ENCODE results near the gene ZNF536. TPM values are rescaled to one million over a fixed set of nuclear protein-coding genes. Genes with fewer than 3 reads are reported as not detected.

Gene ZNF536
- total RNA-seq, 2 donors from 2014 or later = not detected

GRCh38 chr19:30423481-30423880, 51.3 kb downstream of the ZNF536 start:
- H3K4me1 Mint-ChIP-seq = no peaks in the 10 kb centered on the region
- no peaks in the 10 kb centered on the region for H3K36me3 Mint-ChIP-seq (ENCODE audit: low read depth)
- H3K27me3 Mint-ChIP-seq = peaks cover 23% of the 10 kb centered on the region
- H3K9me3 Mint-ChIP-seq = no peaks in the 10 kb centered on the region
- no peak for ATAC-seq (replicated peaks)
- no peak overlapping the region for H3K4me3 Mint-ChIP-seq
- no peak overlapping the region for H3K27ac Mint-ChIP-seq

- H3K4me1 Mint-ChIP-seq = no peaks in the 10 kb centered on the region
- ATAC-seq (replicated peaks) = no peak
- H3K9me3 Mint-ChIP-seq = no peaks in the 10 kb centered on the region
- peaks cover 10% of the 10 kb centered on the region for H3K27me3 Mint-ChIP-seq
- H3K27ac Mint-ChIP-seq = no peak overlapping the region
- H3K4me3 Mint-ChIP-seq = no peak overlapping the region
- H3K36me3 Mint-ChIP-seq (ENCODE audit: low read depth) = no peaks in the 10 kb centered on the region
Measured at GRCh38 chr19:30425885-30426838, 54.0 kb downstream of the ZNF536 start.

- H3K4me1 Mint-ChIP-seq = no peaks in the 10 kb centered on the region
- no peak overlapping the region for H3K4me3 Mint-ChIP-seq
- no peak for ATAC-seq (replicated peaks)
- no peak overlapping the region for H3K27ac Mint-ChIP-seq
- H3K36me3 Mint-ChIP-seq (ENCODE audit: low read depth) = no peaks in the 10 kb centered on the region
- no peaks in the 10 kb centered on the region for H3K9me3 Mint-ChIP-seq
- peaks cover 10% of the 10 kb centered on the region for H3K27me3 Mint-ChIP-seq
Measured at GRCh38 chr19:30426864-30427263, 54.7 kb downstream of the ZNF536 start.

- H3K27me3 Mint-ChIP-seq = peaks cover 6% of the 10 kb centered on the region
- H3K9me3 Mint-ChIP-seq = no peaks in the 10 kb centered on the region
- H3K27ac Mint-ChIP-seq = no peak overlapping the region
- H3K4me1 Mint-ChIP-seq = no peaks in the 10 kb centered on the region
- ATAC-seq (replicated peaks) = no peak
- H3K36me3 Mint-ChIP-seq (ENCODE audit: low read depth) = no peaks in the 10 kb centered on the region
- no peak overlapping the region for H3K4me3 Mint-ChIP-seq
Measured at GRCh38 chr19:30428092-30428680, 56.0 kb downstream of the ZNF536 start.

GRCh38 chr19:30428844-30429243, 56.7 kb downstream of the ZNF536 start:
- H3K36me3 Mint-ChIP-seq (ENCODE audit: low read depth) = no peaks in the 10 kb centered on the region

GRCh38 chr19:30430206-30430734, 58.1 kb downstream of the ZNF536 start:
- Mint-ChIP-seq H3K36me3 (ENCODE audit: low read depth) (no peaks in the 10 kb centered on the region), H3K4me1 (no peaks in the 10 kb centered on the region), H3K27ac (no peak overlapping the region), H3K27me3 (peaks cover 6% of the 10 kb centered on the region), H3K4me3 (no peak overlapping the region), H3K9me3 (no peaks in the 10 kb centered on the region)
- ATAC-seq (replicated peaks) = no peak

More at GRCh38 chr19:30428844-30429243, 56.7 kb downstream of the ZNF536 start:
- H3K4me1 Mint-ChIP-seq = no peaks in the 10 kb centered on the region
- no peak overlapping the region for H3K27ac Mint-ChIP-seq
- no peak for ATAC-seq (replicated peaks)
- H3K4me3 Mint-ChIP-seq = no peak overlapping the region
- peaks cover 6% of the 10 kb centered on the region for H3K27me3 Mint-ChIP-seq
- no peaks in the 10 kb centered on the region for H3K9me3 Mint-ChIP-seq

GRCh38 chr19:30431591-30431990, 59.4 kb downstream of the ZNF536 start:
- Mint-ChIP-seq H3K4me1 (no peaks in the 10 kb centered on the region), H3K4me3 (no peak overlapping the region), H3K36me3 (ENCODE audit: low read depth) (no peaks in the 10 kb centered on the region), H3K9me3 (no peaks in the 10 kb centered on the region), H3K27ac (no peak overlapping the region), H3K27me3 (peaks cover 6% of the 10 kb centered on the region)
- no peak for ATAC-seq (replicated peaks)

- no peaks in the 10 kb centered on the region for H3K36me3 Mint-ChIP-seq (ENCODE audit: low read depth)
Measured at GRCh38 chr19:30434797-30435594, 62.8 kb downstream of the ZNF536 start.

GRCh38 chr19:30437869-30438268, 65.7 kb downstream of the ZNF536 start:
- H3K27me3 Mint-ChIP-seq = peaks cover 5% of the 10 kb centered on the region
- no peaks in the 10 kb centered on the region for H3K4me1 Mint-ChIP-seq
- no peak for ATAC-seq (replicated peaks)
- no peaks in the 10 kb centered on the region for H3K36me3 Mint-ChIP-seq (ENCODE audit: low read depth)
- H3K4me3 Mint-ChIP-seq = no peak overlapping the region
- H3K9me3 Mint-ChIP-seq = peaks cover 4% of the 10 kb centered on the region
- no peak overlapping the region for H3K27ac Mint-ChIP-seq

More at GRCh38 chr19:30434797-30435594, 62.8 kb downstream of the ZNF536 start:
- Mint-ChIP-seq H3K27ac (no peak overlapping the region), H3K4me1 (no peaks in the 10 kb centered on the region), H3K9me3 (no peaks in the 10 kb centered on the region), H3K4me3 (no peak overlapping the region), H3K27me3 (peaks cover 3% of the 10 kb centered on the region)
- no peak for ATAC-seq (replicated peaks)

GRCh38 chr19:30439310-30439709, 67.1 kb downstream of the ZNF536 start:
- H3K9me3 Mint-ChIP-seq = peaks cover 4% of the 10 kb centered on the region
- no peak overlapping the region for H3K4me3 Mint-ChIP-seq
- H3K27ac Mint-ChIP-seq = no peak overlapping the region
- H3K4me1 Mint-ChIP-seq = no peaks in the 10 kb centered on the region
- no peak for ATAC-seq (replicated peaks)
- no peaks in the 10 kb centered on the region for H3K36me3 Mint-ChIP-seq (ENCODE audit: low read depth)
- H3K27me3 Mint-ChIP-seq = peaks cover 5% of the 10 kb centered on the region

- Mint-ChIP-seq H3K9me3 (peaks cover 4% of the 10 kb centered on the region), H3K27ac (no peak overlapping the region), H3K36me3 (ENCODE audit: low read depth) (no peaks in the 10 kb centered on the region), H3K4me1 (no peaks in the 10 kb centered on the region), H3K4me3 (no peak overlapping the region), H3K27me3 (peaks cover 5% of the 10 kb centered on the region)
- ATAC-seq (replicated peaks) = no peak
Measured at GRCh38 chr19:30441011-30441410, 68.8 kb downstream of the ZNF536 start.

- no peak overlapping the region for H3K4me3 Mint-ChIP-seq
- ATAC-seq (replicated peaks) = no peak
- peaks cover 4% of the 10 kb centered on the region for H3K9me3 Mint-ChIP-seq
- peaks cover 10% of the 10 kb centered on the region for H3K27me3 Mint-ChIP-seq
- no peaks in the 10 kb centered on the region for H3K4me1 Mint-ChIP-seq
- H3K27ac Mint-ChIP-seq = no peak overlapping the region
- no peaks in the 10 kb centered on the region for H3K36me3 Mint-ChIP-seq (ENCODE audit: low read depth)
Measured at GRCh38 chr19:30442674-30443073, 70.5 kb downstream of the ZNF536 start.

GRCh38 chr19:30443531-30444252, 71.5 kb downstream of the ZNF536 start:
- ATAC-seq (replicated peaks) = no peak
- Mint-ChIP-seq H3K36me3 (ENCODE audit: low read depth) (no peaks in the 10 kb centered on the region), H3K4me1 (no peaks in the 10 kb centered on the region), H3K27me3 (peaks cover 17% of the 10 kb centered on the region), H3K4me3 (no peak overlapping the region), H3K27ac (no peak overlapping the region), H3K9me3 (peaks cover 4% of the 10 kb centered on the region)

GRCh38 chr19:30444253-30444671, 72.1 kb downstream of the ZNF536 start:
- Mint-ChIP-seq H3K27me3 (peaks cover 22% of the 10 kb centered on the region), H3K36me3 (ENCODE audit: low read depth) (no peaks in the 10 kb centered on the region), H3K9me3 (peaks cover 4% of the 10 kb centered on the region), H3K4me1 (no peaks in the 10 kb centered on the region), H3K4me3 (no peak overlapping the region), H3K27ac (no peak overlapping the region)
- ATAC-seq (replicated peaks) = no peak
